HepG2 (cell line): ENCODE measurements around the gene THOC6. TPM values are rescaled to one million over a fixed set of nuclear protein-coding genes. Genes with fewer than 3 reads are reported as not detected.

ENCODE experiments used
- FOXC1 ChIP-seq: sonication (generic); formaldehyde crosslinking; IDR thresholded peaks from 2 replicates; pipeline ENCODE4 v1.8.0; 2022; ENCODE audit warnings: mild to moderate bottlenecking, missing genetic modification reagents, borderline replicate concordance
- MTF2 ChIP-seq: sonication (generic); formaldehyde crosslinking; IDR thresholded peaks from 2 replicates; pipeline ENCODE4 v1.5.0; 2020; ENCODE audit warnings: missing genetic modification reagents, borderline replicate concordance
- NFE2L1 ChIP-seq: sonication (generic); formaldehyde crosslinking; IDR thresholded peaks from 2 replicates; pipeline ENCODE4 v1.4.0; 2020; ENCODE audit warnings: missing genetic modification reagents, mild to moderate bottlenecking, borderline replicate concordance
- NR3C1 ChIP-seq: sonication (generic); formaldehyde crosslinking; IDR thresholded peaks from 2 replicates; pipeline ENCODE4 v1.4.0; 2020; ENCODE audit warnings: missing genetic modification reagents
- NRL ChIP-seq: sonication (generic); formaldehyde crosslinking; IDR thresholded peaks from 2 replicates; pipeline ENCODE4 v1.5.0; 2020; ENCODE audit warnings: missing genetic modification reagents, mild to moderate bottlenecking, moderate library complexity, borderline replicate concordance
- RELA ChIP-seq: sonication (generic); formaldehyde crosslinking; IDR thresholded peaks from 2 replicates; pipeline ENCODE4 v1.4.0; 2020; ENCODE audit warnings: missing genetic modification reagents
- SIX4 ChIP-seq: sonication (generic); formaldehyde crosslinking; IDR thresholded peaks from 2 replicates; pipeline ENCODE4 v1.4.0; 2020; ENCODE audit warnings: missing genetic modification reagents
- TCF7L2 ChIP-seq: IDR thresholded peaks from 2 replicates; pipeline ENCODE4 v1.6.1; 2011; ENCODE audit warnings: mild to moderate bottlenecking, low read depth, low read length, moderate library complexity
- YEATS2 ChIP-seq: sonication (generic); formaldehyde crosslinking; IDR thresholded peaks from 2 replicates; pipeline ENCODE4 v1.4.0; 2020; ENCODE audit warnings: missing genetic modification reagents, borderline replicate concordance
- ZNF160 ChIP-seq: sonication (generic); formaldehyde crosslinking; IDR thresholded peaks from 2 replicates; pipeline ENCODE4 v1.8.0; 2022; ENCODE audit warnings: mild to moderate bottlenecking, inconsistent platforms, missing genetic modification reagents
- ZNF329 ChIP-seq: sonication (generic); formaldehyde crosslinking; IDR thresholded peaks from 2 replicates; pipeline ENCODE4 v1.9.0; 2021; ENCODE audit warnings: low read depth, mild to moderate bottlenecking, missing genetic modification reagents
- ZNF331 ChIP-seq: sonication (generic); formaldehyde crosslinking; IDR thresholded peaks from 2 replicates; pipeline ENCODE4 v1.4.0; 2020; ENCODE audit warnings: missing genetic modification reagents
- ZNF383 ChIP-seq: sonication (generic); formaldehyde crosslinking; IDR thresholded peaks from 2 replicates; pipeline ENCODE4 v1.4.0; 2020; ENCODE audit warnings: missing genetic modification reagents, mild to moderate bottlenecking, borderline replicate concordance
- ZNF589 ChIP-seq: sonication (generic); formaldehyde crosslinking; conservative IDR thresholded peaks from 2 replicates; pipeline ENCODE4 v1.8.0; 2022; ENCODE audit warnings: mild to moderate bottlenecking, moderate library complexity, missing genetic modification reagents
- ZNF737 ChIP-seq: sonication (generic); formaldehyde crosslinking; IDR thresholded peaks from 2 replicates; pipeline ENCODE4 v1.5.0; 2020; ENCODE audit warnings: missing genetic modification reagents, mild to moderate bottlenecking, borderline replicate concordance
- polyA plus RNA-seq, 8 experiments: library from polyadenylated mRNA; depleted of rRNA in 3 of 8; stranded (reverse) in 7 of 8; unstranded in 1 of 8; fragments of >200 nt; fragmentation: Illumina TruSeq in 4 of 8; extraction: Trizol in 4 of 8; gene quantifications; 2 replicates each; pipeline versions ENCODE4 v1.2.1 to v1.2.3, GENCODE V29; 2011 to 2016; ENCODE audit warnings: low read depth in 4 of 8, missing spikeins in 1 of 8, mixed read lengths in 1 of 8; ENCODE audit not compliant: insufficient read depth in 1 of 8
- total RNA-seq, 5 experiments: library from RNA; depleted of rRNA; stranded (reverse); fragments of >200 nt; fragmentation: Illumina TruSeq; extraction: Trizol; gene quantifications; 2 replicates each; pipeline ENCODE4 v1.2.3, GENCODE V29; 2016; ENCODE audit warnings: low read depth in 1 of 5
- TF ChIP-seq, protein P1 (sequence below): sonication (generic); formaldehyde crosslinking; IDR thresholded peaks from 2 replicates; pipeline ENCODE4 v1.4.0; 2020; ENCODE audit warnings: missing genetic modification reagents
- TF ChIP-seq, protein P2 (sequence below), 2 experiments: sonication (generic) in 1 of 2; formaldehyde crosslinking in 1 of 2; IDR thresholded peaks; 2 replicates each; pipeline versions ENCODE4 v1.4.0 to v1.6.1; 2018 to 2020; ENCODE audit warnings: missing genetic modification reagents in 2 of 2, borderline replicate concordance in 1 of 2, low read depth in 1 of 2, mild to moderate bottlenecking in 1 of 2, missing biosample characterization in 1 of 2
- TF ChIP-seq, protein P3 (sequence below): sonication (generic); formaldehyde crosslinking; IDR thresholded peaks from 2 replicates; pipeline ENCODE4 v1.4.0; 2020; ENCODE audit warnings: missing genetic modification reagents, low read depth, mild to moderate bottlenecking, borderline replicate concordance
- TF ChIP-seq, protein P4 (sequence below): IDR thresholded peaks from 2 replicates; pipeline ENCODE4 v1.6.1; 2016; ENCODE audit warnings: missing genetic modification reagents, missing compliant biosample characterization
- TF ChIP-seq, protein P5 (sequence below): sonication (generic); formaldehyde crosslinking; conservative IDR thresholded peaks from 2 replicates; pipeline ENCODE4 v1.5.0; 2020; ENCODE audit warnings: missing genetic modification reagents

Gene THOC6
- total and polyA plus RNA-seq, 2 of the 13 experiments (the other 11 are each of a cell fraction or from before 2014, with no cell fraction given): 32.1 to 37.0 TPM

DNA sequence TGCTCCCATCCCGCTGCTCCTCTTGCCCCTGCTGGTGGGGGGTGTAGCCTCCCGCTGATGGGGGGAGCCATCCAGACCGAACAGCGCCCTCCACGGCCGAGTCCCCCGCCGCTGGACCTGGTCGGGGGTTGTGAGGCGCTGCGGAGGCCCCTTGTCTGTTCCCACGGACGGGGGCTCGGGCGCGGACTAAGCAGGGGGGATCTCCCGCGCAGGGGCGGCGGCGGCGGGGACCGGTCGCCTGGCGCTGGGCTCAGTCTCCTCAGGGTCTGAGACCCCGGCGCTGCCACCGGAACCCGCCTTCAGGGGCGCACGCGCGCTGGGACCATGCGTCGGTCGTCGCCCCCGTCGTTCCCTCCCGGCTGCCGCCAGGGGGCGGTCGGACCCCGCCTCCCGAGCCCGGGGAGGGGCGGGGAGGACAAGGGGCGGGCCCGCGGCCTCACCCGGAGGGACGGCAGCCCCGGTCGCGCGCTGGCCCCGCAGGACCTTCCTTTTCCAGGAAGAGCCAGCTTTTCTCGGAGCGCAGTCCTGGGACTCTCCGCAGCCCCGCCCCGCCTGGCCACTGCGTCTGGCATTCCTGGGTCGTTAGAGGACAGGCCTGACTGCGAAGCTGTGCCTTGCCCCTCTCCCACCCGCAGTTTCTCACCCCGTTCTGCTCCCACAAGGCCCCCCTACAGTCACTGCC lies 35.3 kb downstream of the THOC6 start (continued):
- TF ChIP-seq, protein P1, sequence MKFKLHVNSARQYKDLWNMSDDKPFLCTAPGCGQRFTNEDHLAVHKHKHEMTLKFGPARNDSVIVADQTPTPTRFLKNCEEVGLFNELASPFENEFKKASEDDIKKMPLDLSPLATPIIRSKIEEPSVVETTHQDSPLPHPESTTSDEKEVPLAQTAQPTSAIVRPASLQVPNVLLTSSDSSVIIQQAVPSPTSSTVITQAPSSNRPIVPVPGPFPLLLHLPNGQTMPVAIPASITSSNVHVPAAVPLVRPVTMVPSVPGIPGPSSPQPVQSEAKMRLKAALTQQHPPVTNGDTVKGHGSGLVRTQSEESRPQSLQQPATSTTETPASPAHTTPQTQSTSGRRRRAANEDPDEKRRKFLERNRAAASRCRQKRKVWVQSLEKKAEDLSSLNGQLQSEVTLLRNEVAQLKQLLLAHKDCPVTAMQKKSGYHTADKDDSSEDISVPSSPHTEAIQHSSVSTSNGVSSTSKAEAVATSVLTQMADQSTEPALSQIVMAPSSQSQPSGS (CRISPR knock-in tag): 0 out of 2 replicates have a peak, but pooled peaks have one; percentile 30
- TF ChIP-seq NFE2L1 (CRISPR knock-in tag): no peak
- TF ChIP-seq TCF7L2: no peak
- no peak for TF ChIP-seq SIX4 (CRISPR knock-in tag)
- peak; percentile 59; the same call in 1 of the 2 replicates for TF ChIP-seq MTF2 (CRISPR knock-in tag)
- peak; percentile 33; the same call in 1 of the 2 replicates for TF ChIP-seq YEATS2 (CRISPR knock-in tag)
- TF ChIP-seq, protein P2, sequence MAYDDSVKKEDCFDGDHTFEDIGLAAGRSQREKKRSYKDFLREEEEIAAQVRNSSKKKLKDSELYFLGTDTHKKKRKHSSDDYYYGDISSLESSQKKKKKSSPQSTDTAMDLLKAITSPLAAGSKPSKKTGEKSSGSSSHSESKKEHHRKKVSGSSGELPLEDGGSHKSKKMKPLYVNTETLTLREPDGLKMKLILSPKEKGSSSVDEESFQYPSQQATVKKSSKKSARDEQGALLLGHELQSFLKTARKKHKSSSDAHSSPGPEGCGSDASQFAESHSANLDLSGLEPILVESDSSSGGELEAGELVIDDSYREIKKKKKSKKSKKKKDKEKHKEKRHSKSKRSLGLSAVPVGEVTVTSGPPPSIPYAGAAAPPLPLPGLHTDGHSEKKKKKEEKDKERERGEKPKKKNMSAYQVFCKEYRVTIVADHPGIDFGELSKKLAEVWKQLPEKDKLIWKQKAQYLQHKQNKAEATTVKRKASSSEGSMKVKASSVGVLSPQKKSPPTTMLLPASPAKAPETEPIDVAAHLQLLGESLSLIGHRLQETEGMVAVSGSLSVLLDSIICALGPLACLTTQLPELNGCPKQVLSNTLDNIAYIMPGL (CRISPR knock-in tag; IDR thresholded peaks at IDR 0.05; ENCODE audit: borderline replicate concordance in 1 of 2, low read depth in 1 of 2): peak; percentile 96 to 97
- TF ChIP-seq NRL (CRISPR knock-in tag): no peak
- no peak for TF ChIP-seq ZNF737 (CRISPR knock-in tag)
- TF ChIP-seq ZNF329 (CRISPR knock-in tag): 0 out of 2 replicates have a peak, but pooled peaks have one; percentile 45
- TF ChIP-seq, protein P3, sequence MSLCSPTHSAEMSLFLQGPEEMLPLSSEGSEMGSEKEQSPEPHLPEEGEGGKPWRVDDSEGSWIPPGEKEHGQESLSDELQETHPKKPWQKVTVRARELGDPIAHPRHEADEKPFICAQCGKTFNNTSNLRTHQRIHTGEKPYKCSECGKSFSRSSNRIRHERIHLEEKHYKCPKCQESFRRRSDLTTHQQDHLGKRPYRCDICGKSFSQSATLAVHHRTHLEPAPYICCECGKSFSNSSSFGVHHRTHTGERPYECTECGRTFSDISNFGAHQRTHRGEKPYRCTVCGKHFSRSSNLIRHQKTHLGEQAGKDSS (CRISPR knock-in tag): peak; percentile 80
- 0 out of 2 replicates have a peak, but pooled peaks have one; percentile 24 for TF ChIP-seq ZNF160
- peak; percentile 59 for TF ChIP-seq ZNF331 (CRISPR knock-in tag)
- TF ChIP-seq ZNF589 (CRISPR knock-in tag): no peak
- TF ChIP-seq FOXC1 (CRISPR knock-in tag): peak; percentile 60; the same call in 1 of the 2 replicates
- TF ChIP-seq RELA (CRISPR knock-in tag): peak; percentile 74; the same call in 1 of the 2 replicates
- no peak for TF ChIP-seq ZNF383 (CRISPR knock-in tag)
- TF ChIP-seq, protein P4, sequence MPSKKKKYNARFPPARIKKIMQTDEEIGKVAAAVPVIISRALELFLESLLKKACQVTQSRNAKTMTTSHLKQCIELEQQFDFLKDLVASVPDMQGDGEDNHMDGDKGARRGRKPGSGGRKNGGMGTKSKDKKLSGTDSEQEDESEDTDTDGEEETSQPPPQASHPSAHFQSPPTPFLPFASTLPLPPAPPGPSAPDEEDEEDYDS (CRISPR knock-in tag): no peak
- TF ChIP-seq NR3C1 (CRISPR knock-in tag): no peak
- TF ChIP-seq, protein P5, sequence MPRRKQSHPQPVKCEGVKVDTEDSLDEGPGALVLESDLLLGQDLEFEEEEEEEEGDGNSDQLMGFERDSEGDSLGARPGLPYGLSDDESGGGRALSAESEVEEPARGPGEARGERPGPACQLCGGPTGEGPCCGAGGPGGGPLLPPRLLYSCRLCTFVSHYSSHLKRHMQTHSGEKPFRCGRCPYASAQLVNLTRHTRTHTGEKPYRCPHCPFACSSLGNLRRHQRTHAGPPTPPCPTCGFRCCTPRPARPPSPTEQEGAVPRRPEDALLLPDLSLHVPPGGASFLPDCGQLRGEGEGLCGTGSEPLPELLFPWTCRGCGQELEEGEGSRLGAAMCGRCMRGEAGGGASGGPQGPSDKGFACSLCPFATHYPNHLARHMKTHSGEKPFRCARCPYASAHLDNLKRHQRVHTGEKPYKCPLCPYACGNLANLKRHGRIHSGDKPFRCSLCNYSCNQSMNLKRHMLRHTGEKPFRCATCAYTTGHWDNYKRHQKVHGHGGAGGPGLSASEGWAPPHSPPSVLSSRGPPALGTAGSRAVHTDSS (CRISPR knock-in tag): no peak
